Smooth muscle cell of the brain vasculature (primary cell): Measurements from ENCODE around the gene ZNF316.
"Not testable (repeated sequence)": the region's sequence is repeated elsewhere in the genome, so short reads cannot be mapped to it uniquely, and the experiment has no call there.

Experiments
- DNase-seq: peaks from one replicate; pipeline ENCODE4 v3.0.0-alpha.2; 2012; ENCODE audit warnings: low read depth, low spot score

The ZNF316 gene

GRCh38 chr7:6647080-6647479 lies 10.0 kb downstream of the ZNF316 start:
- no peak for DNase-seq

GRCh38 chr7:6647541-6647940 lies 10.4 kb downstream of the ZNF316 start:
- no peak for DNase-seq

- no peak for DNase-seq
These were observed 11.1 kb downstream of the ZNF316 start for GRCh38 chr7:6648066-6648814.

- no peak for DNase-seq
These were observed 11.6 kb downstream of the ZNF316 start for GRCh38 chr7:6648815-6649104.

GRCh38 chr7:6649241-6649961 lies 12.3 kb downstream of the ZNF316 start:
- no peak for DNase-seq

- DNase-seq = no peak
These were observed 13.0 kb downstream of the ZNF316 start for GRCh38 chr7:6650086-6650485.

- DNase-seq = no peak
These were observed 13.4 kb downstream of the ZNF316 start for GRCh38 chr7:6650521-6651011.

GRCh38 chr7:6651851-6652445 lies 14.8 kb downstream of the ZNF316 start:
- no peak for DNase-seq

GRCh38 chr7:6652446-6653011 lies 15.4 kb downstream of the ZNF316 start:
- DNase-seq = no peak

GRCh38 chr7:6653071-6654003 lies 16.2 kb downstream of the ZNF316 start:
- DNase-seq = no peak

GRCh38 chr7:6654113-6654841 lies 17.2 kb downstream of the ZNF316 start:
- DNase-seq = no peak

GRCh38 chr7:6654842-6655610 lies 17.9 kb downstream of the ZNF316 start:
- DNase-seq = no peak

- DNase-seq = no peak
These were observed 18.7 kb downstream of the ZNF316 start for GRCh38 chr7:6655636-6656385.

- no peak for DNase-seq
These were observed 19.3 kb downstream of the ZNF316 start for GRCh38 chr7:6656413-6656812.

GRCh38 chr7:6658618-6659345 lies 21.7 kb downstream of the ZNF316 start:
- no peak for DNase-seq

- DNase-seq = not testable (repeated sequence)
These were observed 33.7 kb downstream of the ZNF316 start for GRCh38 chr7:6670851-6671250.

GRCh38 chr7:6675807-6676405 lies 38.8 kb downstream of the ZNF316 start:
- DNase-seq = no peak

GRCh38 chr7:6680146-6680545 lies 43.0 kb downstream of the ZNF316 start:
- DNase-seq = no peak
